A549 (cell line): ENCODE results near the gene RPS16. TPM values are rescaled to one million over a fixed set of nuclear protein-coding genes. Genes with fewer than 3 reads are reported as not detected.

Source experiments
- ATAC-seq, 2 experiments: fragments of 200-7000 bp in 1 of 2; fragments of >200 bp in 1 of 2; cut with Nextera tagmentation in 1 of 2; cut with Tn5 transposase in 1 of 2; 3 replicates each; pipeline versions ENCODE4 v1.8.0 to v1.9.1; 2018 to 2020; ENCODE audit warnings: mild to moderate bottlenecking in 1 of 2, moderate library complexity in 1 of 2
- CTCF ChIA-PET: fragments of 300-600 bp; sonication (Branson Sonifier 250); formaldehyde crosslinking; extraction: SDS; loops from one replicate; lab custom pipeline; 2021; ENCODE audit warnings: antibody characterized with exemption, inconsistent platforms; lab: Yijun Ruan, JAX
- POLR2A ChIA-PET: fragments of 350-600 bp; formaldehyde crosslinking; extraction: SDS; loops from one replicate; lab custom pipeline; 2021; ENCODE audit warnings: antibody characterized with exemption, inconsistent platforms; lab: Yijun Ruan, JAX
- DNase-seq, 2 experiments: peaks; one replicate each; pipeline versions ENCODE4 v3.0.0 to v3.0.0-alpha.2; 2011 to 2016; ENCODE audit warnings: low read depth in 1 of 2, low spot score in 1 of 2
- FAIRE-seq: peaks from 2 replicates; lab custom pipeline; 2011; peaks lifted over from hg19 to GRCh38; lab: Jason Lieb, UNC
- H3K27ac ChIP-seq, 2 experiments: fragments of >200 bp; sonication (Bioruptor Twin); formaldehyde crosslinking; 3 replicates each; pipeline ENCODE4 v1.5.1; 2016 to 2017
- H3K4me1 ChIP-seq: fragments of >200 bp; sonication (Bioruptor Twin); formaldehyde crosslinking; 3 replicates; pipeline ENCODE4 v1.6.1; 2016
- H3K4me2 ChIP-seq: fragments of >200 bp; sonication (Bioruptor Twin); formaldehyde crosslinking; 3 replicates; pipeline ENCODE4 v1.6.1; 2016
- H3K4me3 ChIP-seq: fragments of >200 bp; sonication (Bioruptor Twin); formaldehyde crosslinking; 3 replicates; pipeline ENCODE4 v1.5.1; 2016
- H3K9me3 ChIP-seq: fragments of >200 bp; sonication (Bioruptor Twin); formaldehyde crosslinking; 3 replicates; pipeline ENCODE4 v1.6.1; 2016
- BHLHE40 ChIP-seq: IDR thresholded peaks from 2 replicates; pipeline ENCODE4 v1.6.1; 2012; ENCODE audit warnings: low read depth, low read length, inconsistent platforms
- CBX8 ChIP-seq: fragments of 200-600 bp; sonication (generic); IDR thresholded peaks from 2 replicates; pipeline ENCODE4 v1.6.1; 2016
- CHD2 ChIP-seq: fragments of 150-350 bp; IDR thresholded peaks from 2 replicates; pipeline ENCODE4 v1.6.1; 2014; ENCODE audit warnings: low read length; ENCODE audit not compliant: partially characterized antibody
- EHMT2 ChIP-seq: fragments of 200-600 bp; sonication (generic); IDR thresholded peaks from 2 replicates; pipeline ENCODE4 v1.6.1; 2016; ENCODE audit warnings: antibody characterized with exemption, low read depth, mild to moderate bottlenecking, moderate library complexity
- EP300 ChIP-seq, 2 experiments: fragments of >200 bp; sonication (Bioruptor Twin); formaldehyde crosslinking; IDR thresholded peaks; 2 replicates in 1 of 2; 3 replicates in 1 of 2; pipeline ENCODE4 v1.6.1; 2016 to 2017
- FOSL2 ChIP-seq, 2 experiments: fragments of 450-650 bp in 1 of 2; fragments of >200 bp in 1 of 2; sonication (Bioruptor Twin) in 1 of 2; formaldehyde crosslinking; IDR thresholded peaks; 2 replicates each; pipeline versions ENCODE4 v1.5.0 to v1.6.1; 2016 to 2020; ENCODE audit warnings: mild to moderate bottlenecking in 1 of 2, moderate library complexity in 1 of 2
- FOXS1 ChIP-seq: fragments of 250-450 bp; sonication (Bioruptor Pico); IDR thresholded peaks from 2 replicates; pipeline ENCODE4 v1.5.0; 2020; ENCODE audit warnings: mild to moderate bottlenecking, moderate library complexity
- HDAC2 ChIP-seq: fragments of 200-600 bp; sonication (generic); IDR thresholded peaks from 2 replicates; pipeline ENCODE4 v1.6.1; 2016
- HMGXB4 ChIP-seq: fragments of 250-450 bp; sonication (Bioruptor Pico); IDR thresholded peaks from 2 replicates; pipeline ENCODE4 v1.5.0; 2021; ENCODE audit warnings: mild to moderate bottlenecking, moderate library complexity, borderline replicate concordance
- HOXA7 ChIP-seq: fragments of 250-450 bp; sonication (Bioruptor Pico); IDR thresholded peaks from 2 replicates; pipeline ENCODE4 v1.5.0; 2020; ENCODE audit warnings: mild to moderate bottlenecking, moderate library complexity
- MAFK ChIP-seq: fragments of 450-650 bp; IDR thresholded peaks from 2 replicates; pipeline ENCODE4 v1.6.1; 2014; ENCODE audit not compliant: partially characterized antibody
- MAX ChIP-seq: IDR thresholded peaks from 2 replicates; pipeline ENCODE4 v1.6.1; 2012
- MYC ChIP-seq: IDR thresholded peaks from 2 replicates; pipeline ENCODE4 v1.6.1; 2012; ENCODE audit warnings: mild to moderate bottlenecking, inconsistent platforms, low read length, improper control_type of control experiment, borderline replicate concordance
- POLR2A ChIP-seq: IDR thresholded peaks from 2 replicates; pipeline ENCODE4 v1.6.1; 2012; ENCODE audit warnings: mild to moderate bottlenecking, low read length
- POLR2AphosphoS2 ChIP-seq: conservative IDR thresholded peaks from 2 replicates; pipeline ENCODE4 v1.6.1; 2012; ENCODE audit warnings: low read length, improper control_type of control experiment, inconsistent platforms
- RFX5 ChIP-seq: fragments of 450-650 bp; IDR thresholded peaks from 2 replicates; pipeline ENCODE4 v1.7.1; 2014; ENCODE audit warnings: antibody characterized with exemption, mild to moderate bottlenecking, moderate library complexity
- ZC3H11A ChIP-seq: fragments of 450-650 bp; IDR thresholded peaks from 2 replicates; pipeline ENCODE4 v1.6.1; 2014; ENCODE audit warnings: antibody characterized with exemption, mild to moderate bottlenecking
- ZFP36 ChIP-seq: fragments of 450-650 bp; IDR thresholded peaks from 2 replicates; pipeline ENCODE4 v1.6.1; 2014; ENCODE audit warnings: borderline replicate concordance; ENCODE audit not compliant: partially characterized antibody
- ZNF302 ChIP-seq: fragments of 250-450 bp; sonication (Bioruptor Pico); IDR thresholded peaks from 2 replicates; pipeline ENCODE4 v1.9.0; 2021; ENCODE audit warnings: inconsistent platforms, mild to moderate bottlenecking, moderate library complexity
- WGBS: methylation state at CpG from one replicate; pipeline ENCODE4 v1.1.6; 2017; ENCODE audit errors: missing lambda C conversion rate; 5-methylcytosine and 5-hydroxymethylcytosine counted together
- polyA plus RNA-seq, 4 experiments: library from polyadenylated mRNA; depleted of rRNA in 3 of 4; stranded (reverse); fragments of >200 nt; fragmentation: RNase III in 1 of 4; extraction: RNeasy Plus Mini Kit Qiagen cat#74134 plus additional on column Dnase treatment in 1 of 4; gene quantifications; 2 replicates in 3 of 4; 3 replicates in 1 of 4; pipeline ENCODE4 v1.2.3, GENCODE V29; 2011 to 2017
- TF ChIP-seq, protein P1 (sequence below): fragments of 150-350 bp; IDR thresholded peaks from 2 replicates; pipeline ENCODE4 v1.6.1; 2014; ENCODE audit warnings: low read depth, mild to moderate bottlenecking, low read length
- TF ChIP-seq, protein P2 (sequence below): IDR thresholded peaks from 2 replicates; pipeline ENCODE4 v1.6.1; 2012; ENCODE audit warnings: low read depth, borderline replicate concordance
- TF ChIP-seq, protein P3 (sequence below): IDR thresholded peaks from 2 replicates; pipeline ENCODE4 v1.6.1; 2012

RPS16 gene
- polyA plus RNA-seq, 2 of the 4 experiments (the other 2 are of a cell fraction): 4,348 to 4,855 TPM

- TF ChIP-seq, protein P1, sequence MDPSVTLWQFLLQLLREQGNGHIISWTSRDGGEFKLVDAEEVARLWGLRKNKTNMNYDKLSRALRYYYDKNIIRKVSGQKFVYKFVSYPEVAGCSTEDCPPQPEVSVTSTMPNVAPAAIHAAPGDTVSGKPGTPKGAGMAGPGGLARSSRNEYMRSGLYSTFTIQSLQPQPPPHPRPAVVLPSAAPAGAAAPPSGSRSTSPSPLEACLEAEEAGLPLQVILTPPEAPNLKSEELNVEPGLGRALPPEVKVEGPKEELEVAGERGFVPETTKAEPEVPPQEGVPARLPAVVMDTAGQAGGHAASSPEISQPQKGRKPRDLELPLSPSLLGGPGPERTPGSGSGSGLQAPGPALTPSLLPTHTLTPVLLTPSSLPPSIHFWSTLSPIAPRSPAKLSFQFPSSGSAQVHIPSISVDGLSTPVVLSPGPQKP: no peak
- TF ChIP-seq CBX8: no peak
- no peak for TF ChIP-seq MAFK
- no peak for TF ChIP-seq HOXA7 (CRISPR knock-in tag)
These were observed 37.8 kb upstream of the RPS16 start (continued) for GRCh38 chr19:39473443-39473960.

- H3K4me2 ChIP-seq: no peak overlapping the region
- no peak for FAIRE-seq
- ATAC-seq: peak; percentile 7 to 23; a peak in 4 of 6 replicates
- TF ChIP-seq HMGXB4 (CRISPR knock-in tag): no peak
- TF ChIP-seq POLR2AphosphoS2: 0 out of 2 replicates have a peak, but pooled peaks have one; percentile 34
- ChIA-PET CTCF (interaction anchor here (1.5 to 21.9 kb wide), 12 partner anchors 9 to 199 kb away, joined by 3 to 305 read pairs (median 44); partner anchors contain the start of genes DLL3, EID2, EID2B and SUPT5H), POLR2A (no interaction called here)
- WGBS: 88% methylated on average over 32 of the region's 32 CpGs
- DNase-seq: no peak
- H3K4me3 ChIP-seq: no peak overlapping the region
- no peaks in the 10 kb centered on the region for H3K9me3 ChIP-seq
- H3K27ac ChIP-seq: no peak overlapping the region
- peaks cover 26% of the 10 kb centered on the region for H3K4me1 ChIP-seq
These were observed 37.1 kb upstream of the RPS16 start for GRCh38 chr19:39472746-39473442.

DNA sequence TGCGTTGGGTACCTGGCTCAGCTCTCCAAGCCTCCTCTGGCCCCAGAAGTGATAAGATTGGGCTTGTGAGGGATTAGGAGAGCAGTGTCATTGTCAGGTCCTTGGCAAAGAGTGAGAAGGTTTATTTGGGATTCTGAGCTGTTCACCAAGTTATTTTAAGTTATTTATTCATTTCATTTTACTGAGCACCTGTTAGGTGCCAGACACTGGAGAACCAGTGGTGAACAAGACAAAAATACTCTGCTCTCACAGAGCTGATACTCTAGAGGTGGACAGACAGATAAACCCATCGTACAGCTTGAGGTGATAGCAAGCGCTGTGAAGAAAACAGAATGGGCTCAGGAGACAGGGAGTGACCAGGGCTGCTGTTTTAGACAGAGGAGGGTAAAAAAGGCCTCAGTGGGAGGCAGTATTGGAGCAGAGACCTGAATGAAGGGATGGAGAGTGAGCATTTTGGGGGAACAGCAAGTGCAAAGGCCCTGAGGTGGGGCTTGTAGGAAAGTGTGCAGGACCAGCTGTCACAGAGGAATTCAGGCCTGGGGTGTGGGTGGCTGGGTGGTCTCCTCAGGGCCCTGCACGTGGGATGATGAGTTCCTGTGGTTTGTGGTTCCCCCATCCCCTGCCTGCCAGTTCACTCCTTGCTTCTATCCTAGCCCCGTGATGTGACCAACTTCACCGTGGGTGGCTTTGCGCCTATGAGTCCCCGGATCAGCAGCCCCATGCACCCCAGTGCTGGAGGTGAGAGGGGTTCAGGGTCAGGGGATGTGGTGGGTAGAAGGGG lies 36.2 kb upstream of the RPS16 start:
- ChIA-PET CTCF (interaction anchor here (0.7 to 21.9 kb wide), 13 partner anchors 8 to 200 kb away, joined by 3 to 305 read pairs (median 4); partner anchors contain the start of genes DLL3, EID2, EID2B and SUPT5H), POLR2A (interaction anchor here (1.6 kb wide), 1 partner anchor 36 kb away, joined by 9 read pairs; the partner anchor contains the start of gene RPS16)
- DNase-seq: no peak
- H3K4me2 ChIP-seq: no peak overlapping the region
- ATAC-seq: no peak
- 91% methylated on average over 8 of the region's 8 CpGs for WGBS
- no peaks in the 10 kb centered on the region for H3K9me3 ChIP-seq
- FAIRE-seq: no peak
- no peak for TF ChIP-seq MYC
- TF ChIP-seq POLR2AphosphoS2: 0 out of 2 replicates have a peak, but pooled peaks have one; percentile 36
- TF ChIP-seq, protein P2, sequence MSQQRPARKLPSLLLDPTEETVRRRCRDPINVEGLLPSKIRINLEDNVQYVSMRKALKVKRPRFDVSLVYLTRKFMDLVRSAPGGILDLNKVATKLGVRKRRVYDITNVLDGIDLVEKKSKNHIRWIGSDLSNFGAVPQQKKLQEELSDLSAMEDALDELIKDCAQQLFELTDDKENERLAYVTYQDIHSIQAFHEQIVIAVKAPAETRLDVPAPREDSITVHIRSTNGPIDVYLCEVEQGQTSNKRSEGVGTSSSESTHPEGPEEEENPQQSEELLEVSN: no peak
- no peak overlapping the region for H3K27ac ChIP-seq
- H3K4me3 ChIP-seq: no peak overlapping the region
- peaks cover 26% of the 10 kb centered on the region for H3K4me1 ChIP-seq

GRCh38 chr19:39470724-39471339 lies 35.1 kb upstream of the RPS16 start:
- H3K4me3 ChIP-seq: no peak overlapping the region
- DNase-seq (no peak), ATAC-seq (no peak)
- TF ChIP-seq ZNF302 (no peak), HDAC2 (no peak), BHLHE40 (no peak), EP300 (IDR thresholded peaks at IDR 0.05) (no peak), ZFP36 (peak; percentile 66), EHMT2 (no peak), FOSL2 (IDR thresholded peaks at IDR 0.05) (no peak), FOSL2 (CRISPR knock-in tag; IDR thresholded peaks at IDR 0.05) (peak; percentile 35; the same call in 1 of the 2 replicates), MAX (0 out of 2 replicates have a peak, but pooled peaks have one; percentile 15), POLR2A (no peak), RFX5 (no peak), CHD2 (no peak), ZC3H11A (no peak), FOXS1 (CRISPR knock-in tag) (no peak)
- TF ChIP-seq, protein P3, sequence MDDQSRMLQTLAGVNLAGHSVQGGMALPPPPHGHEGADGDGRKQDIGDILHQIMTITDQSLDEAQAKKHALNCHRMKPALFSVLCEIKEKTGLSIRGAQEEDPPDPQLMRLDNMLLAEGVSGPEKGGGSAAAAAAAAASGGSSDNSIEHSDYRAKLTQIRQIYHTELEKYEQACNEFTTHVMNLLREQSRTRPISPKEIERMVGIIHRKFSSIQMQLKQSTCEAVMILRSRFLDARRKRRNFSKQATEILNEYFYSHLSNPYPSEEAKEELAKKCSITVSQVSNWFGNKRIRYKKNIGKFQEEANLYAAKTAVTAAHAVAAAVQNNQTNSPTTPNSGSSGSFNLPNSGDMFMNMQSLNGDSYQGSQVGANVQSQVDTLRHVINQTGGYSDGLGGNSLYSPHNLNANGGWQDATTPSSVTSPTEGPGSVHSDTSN: no peak
- TF ChIP-seq, all 56 proteins: peak for 3
- ChIA-PET POLR2A (interaction anchor here (1.6 kb wide), 1 partner anchor 35 kb away, joined by 9 read pairs; the partner anchor contains the start of gene RPS16), CTCF (interaction anchor here (1.0 to 21.9 kb wide), 13 partner anchors 7 to 202 kb away, joined by 3 to 305 read pairs (median 4); partner anchors contain the start of genes DLL3, EID2, EID2B and SUPT5H)
- Histone ChIP-seq H3K9me3 (no peaks in the 10 kb centered on the region), H3K4me1 (peaks cover 26% of the 10 kb centered on the region), H3K4me2 (no peak overlapping the region), H3K27ac (no peak overlapping the region)
- FAIRE-seq: peak; percentile 63
- 69% methylated on average over 7 of the region's 7 CpGs for WGBS
